IMR-90 (cell line): ENCODE measurements around the gene CDK15. TPM values are rescaled to one million over a fixed set of nuclear protein-coding genes. Genes with fewer than 3 reads are reported as not detected.

Source experiments
- ATAC-seq: fragments of 200-7000 bp; cut with Tn5 transposase; 2 replicates; pipeline ENCODE4 v1.9.1; 2020; ENCODE audit warnings: low read depth, mild to moderate bottlenecking, moderate library complexity
- BruUV-seq: library from RNA; stranded (reverse); fragments of 400-500 nt; replicated peaks from 2 replicates; lab custom pipeline; 2021; lab: Mats Ljungman, UMichigan
- CTCF ChIA-PET: fragments of 300-600 bp; formaldehyde crosslinking; extraction: SDS; loops from one replicate; lab custom pipeline; 2021; ENCODE audit warnings: antibody characterized with exemption; lab: Yijun Ruan, JAX
- POLR2A ChIA-PET: fragments of 300-600 bp; sonication (Branson Sonifier 250); formaldehyde crosslinking; loops from one replicate; lab custom pipeline; 2022; ENCODE audit warnings: antibody characterized with exemption; ENCODE audit not compliant: unreplicated experiment; lab: Charles Lee
- DNase-seq: peaks from one replicate; pipeline ENCODE4 v3.0.0; 2013
- H2AFZ ChIP-seq: replicated peaks from 2 replicates; pipeline ENCODE3; 2013; ENCODE audit warnings: low read length, mild to moderate bottlenecking; ENCODE audit not compliant: poor library complexity
- H2AK5ac ChIP-seq: 2 replicates; pipeline ENCODE4 v1.6.1; 2013; ENCODE audit warnings: low read depth, low read length, inconsistent platforms
- H2AK9ac ChIP-seq: replicated peaks from 2 replicates; pipeline ENCODE3; 2013; ENCODE audit warnings: mild to moderate bottlenecking, low read depth, low read length, moderate library complexity; ENCODE audit not compliant: poor library complexity
- H2BK120ac ChIP-seq: 2 replicates; pipeline ENCODE4 v1.6.1; 2013; ENCODE audit warnings: low read depth, low read length, inconsistent platforms
- H2BK15ac ChIP-seq: 3 replicates; pipeline ENCODE4 v1.6.1; 2013; ENCODE audit warnings: low read depth, low read length, inconsistent platforms
- H2BK20ac ChIP-seq: 2 replicates; pipeline ENCODE4 v1.6.1; 2013; ENCODE audit warnings: low read depth, mild to moderate bottlenecking, inconsistent platforms, low read length, moderate library complexity
- H2BK5ac ChIP-seq: 2 replicates; pipeline ENCODE4 v1.6.1; 2013; ENCODE audit warnings: mild to moderate bottlenecking, low read depth, low read length, inconsistent platforms; ENCODE audit not compliant: poor library complexity, severe bottlenecking
- H3K14ac ChIP-seq: replicated peaks from 2 replicates; pipeline ENCODE4 v1.6.1; 2013; ENCODE audit warnings: low read depth, low read length, inconsistent platforms
- H3K18ac ChIP-seq: 2 replicates; pipeline ENCODE4 v1.6.1; 2013; ENCODE audit warnings: low read depth, low read length, control low read depth
- H3K23ac ChIP-seq: 2 replicates; pipeline ENCODE4 v1.6.1; 2013; ENCODE audit warnings: low read depth, low read length, inconsistent platforms
- H3K27ac ChIP-seq: 2 replicates; pipeline ENCODE4 v1.5.1; 2013; ENCODE audit warnings: mild to moderate bottlenecking, control low read depth, low read length; ENCODE audit not compliant: insufficient read depth
- H3K27me3 ChIP-seq: 2 replicates; pipeline ENCODE4 v1.6.1; 2013; ENCODE audit warnings: low read length; ENCODE audit not compliant: control insufficient read depth, insufficient read depth
- H3K36me3 ChIP-seq: 2 replicates; pipeline ENCODE4 v1.6.1; 2013; ENCODE audit warnings: low read length, mixed read lengths; ENCODE audit not compliant: control insufficient read depth, insufficient read depth
- H3K4ac ChIP-seq: 2 replicates; pipeline ENCODE4 v1.6.1; 2013; ENCODE audit warnings: low read depth, low read length, inconsistent platforms
- H3K4me1 ChIP-seq: 2 replicates; pipeline ENCODE4 v1.6.1; 2013; ENCODE audit warnings: low read length, mixed read lengths; ENCODE audit not compliant: control insufficient read depth, insufficient read depth
- H3K4me2 ChIP-seq: 2 replicates; pipeline ENCODE4 v1.6.1; 2013; ENCODE audit warnings: low read depth, mild to moderate bottlenecking, control low read depth, low read length, moderate library complexity
- H3K4me3 ChIP-seq: 2 replicates; pipeline ENCODE4 v1.5.1; 2013; ENCODE audit warnings: low read depth, mild to moderate bottlenecking, control low read depth, low read length, moderate library complexity; ENCODE audit not compliant: insufficient read depth
- H3K56ac ChIP-seq: 2 replicates; pipeline ENCODE4 v1.6.1; 2013; ENCODE audit warnings: low read length, inconsistent platforms; ENCODE audit not compliant: insufficient read depth; ENCODE audit errors: extremely low read depth
- H3K79me1 ChIP-seq, 2 experiments: 2 replicates each; pipeline ENCODE4 v1.6.1; 2013; ENCODE audit warnings: low read length in 2 of 2, inconsistent platforms in 1 of 2, low read depth in 1 of 2
- H3K9ac ChIP-seq: 2 replicates; pipeline ENCODE4 v1.6.1; 2013; ENCODE audit warnings: low read depth, low read length, control low read depth
- H3K9me1 ChIP-seq: 2 replicates; pipeline ENCODE4 v1.6.1; 2013; ENCODE audit warnings: low read length, inconsistent platforms; ENCODE audit not compliant: insufficient read depth
- H3K9me3 ChIP-seq: 2 replicates; pipeline ENCODE4 v1.6.1; 2013; ENCODE audit warnings: low read length; ENCODE audit not compliant: control insufficient read depth, insufficient read depth
- H4K20me1 ChIP-seq: 2 replicates; pipeline ENCODE4 v1.6.1; 2013; ENCODE audit warnings: low read length, inconsistent platforms; ENCODE audit not compliant: insufficient read depth
- H4K5ac ChIP-seq: 2 replicates; pipeline ENCODE4 v1.6.1; 2013; ENCODE audit warnings: mild to moderate bottlenecking, low read depth, low read length, control low read depth
- H4K8ac ChIP-seq, 2 experiments: 2 replicates each; pipeline ENCODE4 v1.6.1; 2013; ENCODE audit warnings: low read depth in 2 of 2, low read length in 2 of 2, control low read depth in 1 of 2, inconsistent platforms in 1 of 2
- H4K91ac ChIP-seq: 2 replicates; pipeline ENCODE4 v1.6.1; 2013; ENCODE audit warnings: low read depth, low read length, inconsistent platforms; ENCODE audit not compliant: insufficient read depth
- NFE2L2 ChIP-seq: fragments of 150-350 bp; IDR thresholded peaks from 2 replicates; pipeline ENCODE4 v1.6.1; 2016; ENCODE audit warnings: low read depth, mild to moderate bottlenecking, low read length
- WGBS, 2 experiments: methylation state at CpG; one replicate each; pipeline versions ENCODE4 v1.1.5 to v1.1.7; 2013; ENCODE audit warnings: missing lambda C conversion rate in 2 of 2; ENCODE audit not compliant: insufficient read length in 1 of 2; ENCODE audit errors: extremely low coverage in 2 of 2; 5-methylcytosine and 5-hydroxymethylcytosine counted together
- dilution Hi-C: fragments of 300-500 bp; cut with HindIII; formaldehyde crosslinking; loops from one replicate; pipeline ENCODE4 v1.14.3; 2018; ENCODE audit warnings: low sequenced_read_pairs; ENCODE audit not compliant: unreplicated experiment
- in situ Hi-C: fragments of 300-500 bp; cut with MboI; formaldehyde crosslinking; loops from 3 replicates; pipeline ENCODE4 v1.14.3; 2019; ENCODE audit warnings: low sequenced_read_pairs, inconsistent platforms, mixed read lengths
- intact Hi-C: fragments of 100-400 bp; cut with micrococcal nuclease; formaldehyde crosslinking; loops from 2 replicates; pipeline ENCODE4 v1.10.0; 2022
- polyA plus RNA-seq, 3 experiments: library from polyadenylated mRNA; depleted of rRNA; stranded (reverse); fragments of >200 nt; gene quantifications; 2 replicates each; pipeline ENCODE4 v1.2.3, GENCODE V29; 2012; ENCODE audit warnings: low replicate concordance in 1 of 3
- total RNA-seq: library from RNA; depleted of rRNA; stranded (reverse); fragments of >200 nt; gene quantifications from 2 replicates; pipeline ENCODE4 v1.2.3, GENCODE V29; 2012
- TF ChIP-seq, protein P1 (sequence below): conservative IDR thresholded peaks from 2 replicates; pipeline ENCODE4 v1.5.1; 2012; ENCODE audit warnings: mild to moderate bottlenecking, low read depth, low read length, improper control_type of control experiment
- TF ChIP-seq, protein P2 (sequence below): fragments of 150-350 bp; IDR thresholded peaks from 2 replicates; pipeline ENCODE4 v1.6.1; 2016; ENCODE audit warnings: low read depth, mild to moderate bottlenecking, low read length, moderate library complexity, borderline replicate concordance

CDK15 gene
- total and polyA plus RNA-seq, 2 of the 4 experiments (the other 2 are of a cell fraction) = 16.1 to 33.0 TPM

- CTCF ChIA-PET = interaction anchor here (1.0 kb wide), 1 partner anchor 35 kb away, joined by 3 read pairs; no protein-coding TSS in a partner anchor
- no peak overlapping the region for H3K4ac ChIP-seq
- no peak overlapping the region for H2BK15ac ChIP-seq
- no CpG with 5 or more reads among the region's 9 CpGs for WGBS, 2 experiments
- H3K9me3 ChIP-seq = no peaks in the 10 kb centered on the region
- no peak for DNase-seq
- H3K4me3 ChIP-seq = no peak overlapping the region
- no peak overlapping the region for H3K23ac ChIP-seq
- no peak overlapping the region for H3K27ac ChIP-seq
- dilution Hi-C loops (no loop called here), intact Hi-C loops (no loop called here), in situ Hi-C loops (no loop called here)
- no peak overlapping the region for H2BK20ac ChIP-seq
- no peaks in the 10 kb centered on the region for H3K27me3 ChIP-seq
- no peak overlapping the region for H4K91ac ChIP-seq
- no peak overlapping the region for H2AFZ ChIP-seq
- no peak overlapping the region for H2BK5ac ChIP-seq
- H2AK9ac ChIP-seq = no peak overlapping the region
- H3K18ac ChIP-seq = no peak overlapping the region
- H3K36me3 ChIP-seq = no peaks in the 10 kb centered on the region
- TF ChIP-seq NFE2L2 = no peak
- TF ChIP-seq, protein P1, sequence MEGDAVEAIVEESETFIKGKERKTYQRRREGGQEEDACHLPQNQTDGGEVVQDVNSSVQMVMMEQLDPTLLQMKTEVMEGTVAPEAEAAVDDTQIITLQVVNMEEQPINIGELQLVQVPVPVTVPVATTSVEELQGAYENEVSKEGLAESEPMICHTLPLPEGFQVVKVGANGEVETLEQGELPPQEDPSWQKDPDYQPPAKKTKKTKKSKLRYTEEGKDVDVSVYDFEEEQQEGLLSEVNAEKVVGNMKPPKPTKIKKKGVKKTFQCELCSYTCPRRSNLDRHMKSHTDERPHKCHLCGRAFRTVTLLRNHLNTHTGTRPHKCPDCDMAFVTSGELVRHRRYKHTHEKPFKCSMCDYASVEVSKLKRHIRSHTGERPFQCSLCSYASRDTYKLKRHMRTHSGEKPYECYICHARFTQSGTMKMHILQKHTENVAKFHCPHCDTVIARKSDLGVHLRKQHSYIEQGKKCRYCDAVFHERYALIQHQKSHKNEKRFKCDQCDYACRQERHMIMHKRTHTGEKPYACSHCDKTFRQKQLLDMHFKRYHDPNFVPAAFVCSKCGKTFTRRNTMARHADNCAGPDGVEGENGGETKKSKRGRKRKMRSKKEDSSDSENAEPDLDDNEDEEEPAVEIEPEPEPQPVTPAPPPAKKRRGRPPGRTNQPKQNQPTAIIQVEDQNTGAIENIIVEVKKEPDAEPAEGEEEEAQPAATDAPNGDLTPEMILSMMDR = no peak
- TF ChIP-seq, protein P2, sequence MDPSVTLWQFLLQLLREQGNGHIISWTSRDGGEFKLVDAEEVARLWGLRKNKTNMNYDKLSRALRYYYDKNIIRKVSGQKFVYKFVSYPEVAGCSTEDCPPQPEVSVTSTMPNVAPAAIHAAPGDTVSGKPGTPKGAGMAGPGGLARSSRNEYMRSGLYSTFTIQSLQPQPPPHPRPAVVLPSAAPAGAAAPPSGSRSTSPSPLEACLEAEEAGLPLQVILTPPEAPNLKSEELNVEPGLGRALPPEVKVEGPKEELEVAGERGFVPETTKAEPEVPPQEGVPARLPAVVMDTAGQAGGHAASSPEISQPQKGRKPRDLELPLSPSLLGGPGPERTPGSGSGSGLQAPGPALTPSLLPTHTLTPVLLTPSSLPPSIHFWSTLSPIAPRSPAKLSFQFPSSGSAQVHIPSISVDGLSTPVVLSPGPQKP = no peak
- H2AK5ac ChIP-seq = no peak overlapping the region
- H3K14ac ChIP-seq = no peak overlapping the region
- no TSS peak for BruUV-seq
- no peak overlapping the region for H4K5ac ChIP-seq
- peaks cover 4% of the 10 kb centered on the region; the same call in 1 of the 2 replicates for H3K9me1 ChIP-seq
- no peak overlapping the region for H3K56ac ChIP-seq
- peaks cover 0 to 4% of the 10 kb centered on the region in 2 experiments; a peak in 1 of 4 replicates for H3K79me1 ChIP-seq
- POLR2A ChIA-PET = no interaction called here
- no peak overlapping the region for H3K9ac ChIP-seq
- H2BK120ac ChIP-seq = no peak overlapping the region; the same call in 1 of the 2 replicates
- no peak overlapping the region for H3K4me2 ChIP-seq
- no peak overlapping the region for H4K8ac ChIP-seq
- H4K20me1 ChIP-seq = no peaks in the 10 kb centered on the region
- ATAC-seq = no peak
- peaks cover 5% of the 10 kb centered on the region; the same call in 1 of the 2 replicates for H3K4me1 ChIP-seq
Observed at GRCh38 chr2:201813996-201814760, 7.8 kb downstream of the CDK15 start.
